IPS DF 4.7 (cell line): ENCODE data around the gene SETD3.

Source experiments
- DNase-seq: peaks from one replicate; pipeline ENCODE4 v3.0.0-alpha.2; 2013; ENCODE audit warnings: low spot score; ENCODE audit errors: extremely low read depth

The SETD3 gene

GRCh38 chr14:99395909-99396530, 84.6 kb downstream of the SETD3 start:
- no peak for DNase-seq

GRCh38 chr14:99394602-99395156, 86.0 kb downstream of the SETD3 start:
- DNase-seq = no peak

GRCh38 chr14:99393059-99393655, 87.5 kb downstream of the SETD3 start:
- no peak for DNase-seq

- DNase-seq = no peak
These were observed 89.0 kb downstream of the SETD3 start for GRCh38 chr14:99391671-99392070.

- no peak for DNase-seq
These were observed 91.4 kb downstream of the SETD3 start for GRCh38 chr14:99389174-99389826.

- DNase-seq = no peak
These were observed 92.4 kb downstream of the SETD3 start for GRCh38 chr14:99388286-99388685.

GRCh38 chr14:99387880-99388279, 92.8 kb downstream of the SETD3 start:
- no peak for DNase-seq

GRCh38 chr14:99384450-99385417, 95.9 kb downstream of the SETD3 start:
- no peak for DNase-seq

GRCh38 chr14:99383472-99384449, 96.9 kb downstream of the SETD3 start:
- DNase-seq = no peak

GRCh38 chr14:99382781-99383471, 97.7 kb downstream of the SETD3 start:
- DNase-seq = no peak

- DNase-seq = no peak
These were observed 98.6 kb downstream of the SETD3 start for GRCh38 chr14:99382071-99382470.

- no peak for DNase-seq
These were observed 99.0 kb downstream of the SETD3 start for GRCh38 chr14:99381688-99382060.

- no peak for DNase-seq
These were observed 99.5 kb downstream of the SETD3 start for GRCh38 chr14:99380991-99381687.

GRCh38 chr14:99380402-99380801, 100.3 kb downstream of the SETD3 start:
- no peak for DNase-seq

- DNase-seq = no peak
These were observed 101.9 kb downstream of the SETD3 start for GRCh38 chr14:99378782-99379214.

- no peak for DNase-seq
These were observed 102.7 kb downstream of the SETD3 start for GRCh38 chr14:99377951-99378350.

GRCh38 chr14:99374964-99375363, 105.7 kb downstream of the SETD3 start:
- DNase-seq = no peak

GRCh38 chr14:99363616-99364290, 116.9 kb downstream of the SETD3 start:
- DNase-seq = no peak
